ENCODE data around the gene CTNNB1.

CTNNB1 gene

DNA sequence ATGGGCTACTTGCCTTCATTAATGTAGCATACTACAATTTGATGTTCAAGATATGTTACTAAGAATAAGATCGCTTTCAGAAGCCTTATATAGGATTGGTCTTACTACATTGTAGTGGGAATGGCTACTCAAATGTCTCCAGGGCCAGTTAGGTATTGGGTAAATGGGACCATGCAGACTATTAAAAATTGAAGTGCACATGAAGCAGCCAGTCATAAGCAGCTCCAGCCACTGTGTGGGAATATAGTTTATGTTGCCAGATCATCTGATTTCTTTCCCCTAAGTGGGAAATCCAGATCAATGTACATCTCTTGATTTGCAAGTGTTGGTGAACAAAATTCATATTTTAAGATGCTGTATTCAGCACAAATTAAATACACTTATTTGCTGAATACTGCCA is 5.1 kb downstream of the CTNNB1 start:
- Histone ChIP-seq H3K4me1 (ENCODE audit: control insufficient read depth, low read depth, low read length) (peaks cover 69% of the 10 kb centered on the region), H3K27me3 (ENCODE audit: control insufficient read depth, insufficient read depth, low read length) (no peaks in the 10 kb centered on the region), H3K36me3 (ENCODE audit: control insufficient read depth, low read depth, low read length) (no peaks in the 10 kb centered on the region), H3K9me3 (ENCODE audit: control insufficient read depth, low read depth, low read length) (no peaks in the 10 kb centered on the region), H3K9ac (ENCODE audit: low read length) (no peak overlapping the region), H3K27ac (ENCODE audit: low read length) (no peak overlapping the region), H3K4me3 (ENCODE audit: low read length) (peak overlapping the region; percentile 98)

DNA sequence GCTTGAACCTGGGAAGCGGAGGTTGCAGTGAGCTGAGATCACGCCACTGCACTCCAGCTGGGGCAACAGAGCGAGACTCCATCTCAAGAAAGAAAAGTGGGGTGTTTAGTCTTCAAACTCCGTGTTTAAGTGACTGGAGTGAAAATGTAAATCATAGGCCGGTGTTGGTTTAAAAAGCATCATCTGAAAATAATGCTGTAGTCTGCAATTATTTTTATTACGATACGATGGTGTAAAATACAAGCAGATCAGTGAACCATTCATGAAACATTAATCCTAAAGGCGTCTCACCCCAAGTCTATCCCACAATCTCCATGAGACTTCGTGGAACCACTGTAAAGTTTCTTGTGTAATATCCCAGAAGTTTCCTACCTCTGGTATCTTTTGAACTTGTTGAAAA is 6.3 kb downstream of the CTNNB1 start:
- Histone ChIP-seq H3K27ac (ENCODE audit: low read length) (no peak overlapping the region), H3K9ac (ENCODE audit: low read length) (no peak overlapping the region), H3K9me3 (ENCODE audit: control insufficient read depth, low read depth, low read length) (no peaks in the 10 kb centered on the region), H3K4me3 (ENCODE audit: low read length) (no peak overlapping the region), H3K27me3 (ENCODE audit: control insufficient read depth, insufficient read depth, low read length) (no peaks in the 10 kb centered on the region), H3K4me1 (ENCODE audit: control insufficient read depth, low read depth, low read length) (peaks cover 69% of the 10 kb centered on the region), H3K36me3 (ENCODE audit: control insufficient read depth, low read depth, low read length) (no peaks in the 10 kb centered on the region)

DNA sequence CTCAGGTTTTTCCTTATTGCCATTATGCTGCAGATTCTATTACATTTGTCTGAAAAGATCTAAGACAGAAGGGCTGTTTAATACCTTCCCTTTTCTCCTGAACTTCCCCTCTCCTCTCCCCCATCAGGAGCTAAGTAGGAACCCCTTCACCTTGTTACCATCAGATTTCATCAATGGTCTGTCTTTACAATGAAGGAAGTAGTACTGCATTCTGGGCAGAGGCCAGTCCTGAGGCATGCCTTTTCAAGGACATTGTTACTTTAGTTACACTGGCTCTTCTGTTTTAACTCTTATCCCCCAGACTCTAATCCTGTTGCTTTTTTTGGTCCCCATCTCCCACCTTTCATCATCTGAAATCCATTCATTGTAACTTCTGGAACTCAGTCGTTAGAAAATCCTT is 8.1 kb downstream of the CTNNB1 start:
- Histone ChIP-seq H3K27ac (ENCODE audit: low read length) (no peak overlapping the region), H3K4me3 (ENCODE audit: low read length) (peak overlapping the region; percentile 10), H3K9me3 (ENCODE audit: control insufficient read depth, low read depth, low read length) (no peaks in the 10 kb centered on the region), H3K9ac (ENCODE audit: low read length) (no peak overlapping the region), H3K36me3 (ENCODE audit: control insufficient read depth, low read depth, low read length) (no peaks in the 10 kb centered on the region), H3K4me1 (ENCODE audit: control insufficient read depth, low read depth, low read length) (peaks cover 65% of the 10 kb centered on the region), H3K27me3 (ENCODE audit: control insufficient read depth, insufficient read depth, low read length) (no peaks in the 10 kb centered on the region)

DNA sequence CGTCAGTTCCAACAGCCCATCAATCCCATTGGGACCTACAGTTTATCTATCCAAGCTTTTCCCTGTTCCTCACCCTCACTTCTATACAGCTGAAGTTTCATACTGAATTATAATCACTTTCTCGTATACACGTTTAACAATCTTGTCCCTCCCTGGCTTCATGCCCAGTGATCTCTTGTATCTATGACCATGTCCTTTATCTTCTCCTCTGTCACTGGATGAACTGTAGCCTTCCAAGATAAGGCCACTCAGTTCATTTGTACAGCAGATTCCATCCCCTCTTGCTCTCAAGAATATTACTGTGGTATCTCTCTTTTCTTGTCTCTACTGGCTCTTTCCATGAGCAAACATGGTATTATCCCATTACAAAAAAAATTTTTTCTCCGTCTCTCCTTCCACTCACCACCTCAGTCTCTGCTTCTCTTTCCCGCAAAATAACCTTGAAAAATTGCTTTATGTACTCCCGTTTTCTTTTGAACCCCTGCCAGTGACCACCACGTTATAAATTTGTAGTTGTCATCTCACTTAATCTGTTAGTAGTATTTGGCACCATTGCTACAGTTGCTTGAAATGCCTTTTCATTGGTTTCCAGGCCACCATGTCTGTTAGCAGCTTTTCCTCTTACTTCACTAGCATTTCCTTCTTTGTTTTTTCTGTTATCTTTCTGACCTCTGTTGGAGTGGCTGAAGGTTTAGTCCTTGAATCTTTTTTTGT is 9.4 kb downstream of the CTNNB1 start:
- H3K9ac ChIP-seq (ENCODE audit: low read length) = no peak overlapping the region
- H3K9me3 ChIP-seq (ENCODE audit: control insufficient read depth, low read depth, low read length) = no peaks in the 10 kb centered on the region
- no peak overlapping the region for H3K27ac ChIP-seq (ENCODE audit: low read length)
- no peaks in the 10 kb centered on the region for H3K27me3 ChIP-seq (ENCODE audit: control insufficient read depth, insufficient read depth, low read length)
- no peak overlapping the region for H3K4me3 ChIP-seq (ENCODE audit: low read length)
- no peaks in the 10 kb centered on the region for H3K36me3 ChIP-seq (ENCODE audit: control insufficient read depth, low read depth, low read length)
- peaks cover 64% of the 10 kb centered on the region for H3K4me1 ChIP-seq (ENCODE audit: control insufficient read depth, low read depth, low read length)

DNA sequence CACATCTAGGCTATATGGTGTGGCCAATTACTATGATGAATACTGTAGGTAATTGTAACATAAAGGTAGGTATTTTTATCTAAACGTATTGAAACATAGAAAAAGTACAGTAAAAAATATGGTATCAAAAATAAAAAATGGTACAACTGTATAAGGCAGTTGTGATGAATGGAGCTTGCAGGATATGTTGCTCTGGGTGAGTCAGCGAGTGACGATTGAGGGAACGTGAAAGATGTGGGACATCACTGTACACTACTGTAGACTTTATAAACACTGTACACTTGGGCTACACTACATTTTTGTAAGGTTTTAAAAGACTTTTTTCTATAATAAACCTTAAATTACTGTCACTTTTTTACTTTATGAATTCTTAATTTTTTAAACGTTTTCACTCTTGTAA is 10.3 kb downstream of the CTNNB1 start:
- no peaks in the 10 kb centered on the region for H3K27me3 ChIP-seq (ENCODE audit: control insufficient read depth, insufficient read depth, low read length)
- H3K4me1 ChIP-seq (ENCODE audit: control insufficient read depth, low read depth, low read length) = peaks cover 64% of the 10 kb centered on the region
- H3K36me3 ChIP-seq (ENCODE audit: control insufficient read depth, low read depth, low read length) = no peaks in the 10 kb centered on the region
- no peak overlapping the region for H3K27ac ChIP-seq (ENCODE audit: low read length)
- H3K9me3 ChIP-seq (ENCODE audit: control insufficient read depth, low read depth, low read length) = no peaks in the 10 kb centered on the region
- H3K9ac ChIP-seq (ENCODE audit: low read length) = no peak overlapping the region
- no peak overlapping the region for H3K4me3 ChIP-seq (ENCODE audit: low read length)

DNA sequence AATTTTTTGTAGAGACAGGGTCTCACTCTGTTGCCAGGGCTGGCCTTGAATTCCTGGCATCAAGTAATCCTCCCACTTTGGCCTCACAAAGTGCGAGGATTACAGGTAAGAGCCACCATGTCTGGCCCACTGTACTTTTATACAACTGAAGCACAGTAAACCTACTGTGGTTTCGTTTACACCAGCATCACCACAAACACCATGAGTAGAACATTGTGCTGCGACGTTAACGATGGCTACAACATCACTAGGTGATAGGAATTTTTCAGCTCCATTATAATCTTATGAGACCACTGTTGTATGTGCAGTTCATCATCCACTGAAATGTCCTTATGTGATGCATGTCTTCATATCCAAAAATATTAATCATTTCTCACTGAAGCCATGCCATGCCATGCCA is 11.7 kb downstream of the CTNNB1 start:
- Histone ChIP-seq H3K4me1 (ENCODE audit: control insufficient read depth, low read depth, low read length) (peaks cover 65% of the 10 kb centered on the region), H3K27ac (ENCODE audit: low read length) (no peak overlapping the region), H3K9ac (ENCODE audit: low read length) (no peak overlapping the region)

DNA sequence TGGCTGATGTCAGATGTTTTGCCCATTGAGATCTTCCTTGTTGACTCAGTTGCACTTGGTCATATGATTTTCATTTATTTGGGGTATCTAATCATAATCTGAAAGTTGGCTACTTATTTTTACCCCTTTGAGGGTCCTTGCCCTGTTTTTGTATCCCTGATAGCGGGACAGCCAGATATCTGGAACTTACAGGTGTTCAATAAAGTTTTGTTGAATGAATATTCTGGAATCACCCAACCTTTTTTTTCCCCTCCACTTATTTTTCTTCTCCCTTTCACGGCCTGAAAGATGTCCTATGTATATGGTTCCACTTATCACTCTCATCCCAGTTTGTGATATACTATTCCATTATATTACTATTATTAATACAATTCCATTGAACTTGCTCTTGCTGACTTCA is 12.8 kb downstream of the CTNNB1 start:
- Histone ChIP-seq H3K9me3 (ENCODE audit: control insufficient read depth, low read depth, low read length) (no peaks in the 10 kb centered on the region), H3K4me3 (ENCODE audit: low read length) (no peak overlapping the region), H3K9ac (ENCODE audit: low read length) (no peak overlapping the region), H3K36me3 (ENCODE audit: control insufficient read depth, low read depth, low read length) (no peaks in the 10 kb centered on the region), H3K27me3 (ENCODE audit: control insufficient read depth, insufficient read depth, low read length) (no peaks in the 10 kb centered on the region), H3K27ac (ENCODE audit: low read length) (no peak overlapping the region), H3K4me1 (ENCODE audit: control insufficient read depth, low read depth, low read length) (peaks cover 63% of the 10 kb centered on the region)

More for the DNA sequence above, 11.7 kb downstream of the CTNNB1 start:
- no peaks in the 10 kb centered on the region for H3K36me3 ChIP-seq (ENCODE audit: control insufficient read depth, low read depth, low read length)
- H3K4me3 ChIP-seq (ENCODE audit: low read length) = no peak overlapping the region
- no peaks in the 10 kb centered on the region for H3K27me3 ChIP-seq (ENCODE audit: control insufficient read depth, insufficient read depth, low read length)
- H3K9me3 ChIP-seq (ENCODE audit: control insufficient read depth, low read depth, low read length) = no peaks in the 10 kb centered on the region

DNA sequence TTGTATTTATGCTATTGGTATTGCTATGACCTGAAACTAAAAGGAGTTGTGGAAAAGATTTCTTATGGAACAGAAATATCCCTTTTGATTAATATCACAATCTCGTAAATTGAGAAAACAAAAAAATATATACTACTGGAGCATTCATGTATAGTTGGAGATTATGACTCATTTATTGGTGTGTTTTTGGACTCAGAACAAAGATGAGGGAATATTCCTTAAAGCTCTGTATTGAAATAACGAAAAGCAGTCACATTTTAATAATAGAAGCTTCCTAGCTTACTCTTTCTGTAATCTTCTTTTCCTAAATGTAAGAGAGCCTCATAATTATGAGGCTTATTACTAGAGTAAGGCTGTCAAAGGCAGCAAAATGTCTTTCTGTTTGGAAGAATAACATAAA is 14.3 kb downstream of the CTNNB1 start:
- Histone ChIP-seq H3K27ac (ENCODE audit: low read length) (no peak overlapping the region), H3K27me3 (ENCODE audit: control insufficient read depth, insufficient read depth, low read length) (no peaks in the 10 kb centered on the region), H3K9me3 (ENCODE audit: control insufficient read depth, low read depth, low read length) (no peaks in the 10 kb centered on the region), H3K36me3 (ENCODE audit: control insufficient read depth, low read depth, low read length) (no peaks in the 10 kb centered on the region), H3K9ac (ENCODE audit: low read length) (no peak overlapping the region), H3K4me1 (ENCODE audit: control insufficient read depth, low read depth, low read length) (peaks cover 49% of the 10 kb centered on the region), H3K4me3 (ENCODE audit: low read length) (peak overlapping the region; percentile 14)

DNA sequence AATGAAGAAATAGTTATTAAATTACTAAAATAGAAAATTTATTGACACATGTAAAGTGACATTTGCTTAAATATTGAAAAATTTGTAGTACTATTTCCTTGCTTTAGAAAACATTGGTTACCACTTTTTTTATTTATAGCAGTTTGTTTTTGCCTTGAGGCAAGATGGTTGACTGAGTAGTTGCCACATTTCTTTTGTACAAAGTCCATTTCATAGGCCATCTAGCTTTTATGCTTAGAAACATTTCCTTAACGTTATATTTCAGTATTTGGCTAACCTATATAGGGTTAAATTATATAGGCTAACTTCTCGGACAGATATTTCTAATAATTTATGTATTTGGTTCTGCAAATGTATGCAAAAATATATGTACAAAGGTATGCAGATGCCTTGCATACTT is 17.1 kb downstream of the CTNNB1 start:
- Histone ChIP-seq H3K27me3 (ENCODE audit: control insufficient read depth, insufficient read depth, low read length) (no peaks in the 10 kb centered on the region), H3K9me3 (ENCODE audit: control insufficient read depth, low read depth, low read length) (no peaks in the 10 kb centered on the region), H3K4me3 (ENCODE audit: low read length) (no peak overlapping the region), H3K27ac (ENCODE audit: low read length) (no peak overlapping the region), H3K4me1 (ENCODE audit: control insufficient read depth, low read depth, low read length) (peaks cover 46% of the 10 kb centered on the region), H3K9ac (ENCODE audit: low read length) (no peak overlapping the region), H3K36me3 (ENCODE audit: control insufficient read depth, low read depth, low read length) (no peaks in the 10 kb centered on the region)

DNA sequence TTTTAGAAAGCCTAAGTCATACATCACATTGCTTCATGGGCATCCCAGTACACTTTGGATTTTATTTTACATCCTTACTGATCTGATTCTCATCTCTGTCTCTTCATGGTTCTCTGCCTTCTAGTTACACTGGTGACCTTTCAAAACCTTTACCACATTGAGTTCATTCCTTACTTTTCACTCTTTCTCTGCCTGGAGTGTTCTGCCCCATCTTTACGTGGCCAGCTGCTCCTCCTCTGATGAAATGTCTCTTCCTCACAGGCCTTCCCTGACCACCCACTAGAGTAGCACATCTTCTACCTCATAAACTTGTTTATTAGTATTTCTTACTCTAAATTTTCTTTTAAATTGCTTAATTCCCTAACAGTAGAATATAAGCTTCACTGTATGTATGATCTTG is 17.7 kb downstream of the CTNNB1 start:
- Histone ChIP-seq H3K27me3 (ENCODE audit: control insufficient read depth, insufficient read depth, low read length) (no peaks in the 10 kb centered on the region), H3K9me3 (ENCODE audit: control insufficient read depth, low read depth, low read length) (no peaks in the 10 kb centered on the region), H3K36me3 (ENCODE audit: control insufficient read depth, low read depth, low read length) (no peaks in the 10 kb centered on the region), H3K27ac (ENCODE audit: low read length) (no peak overlapping the region), H3K4me3 (ENCODE audit: low read length) (no peak overlapping the region), H3K9ac (ENCODE audit: low read length) (no peak overlapping the region), H3K4me1 (ENCODE audit: control insufficient read depth, low read depth, low read length) (peaks cover 42% of the 10 kb centered on the region)

DNA sequence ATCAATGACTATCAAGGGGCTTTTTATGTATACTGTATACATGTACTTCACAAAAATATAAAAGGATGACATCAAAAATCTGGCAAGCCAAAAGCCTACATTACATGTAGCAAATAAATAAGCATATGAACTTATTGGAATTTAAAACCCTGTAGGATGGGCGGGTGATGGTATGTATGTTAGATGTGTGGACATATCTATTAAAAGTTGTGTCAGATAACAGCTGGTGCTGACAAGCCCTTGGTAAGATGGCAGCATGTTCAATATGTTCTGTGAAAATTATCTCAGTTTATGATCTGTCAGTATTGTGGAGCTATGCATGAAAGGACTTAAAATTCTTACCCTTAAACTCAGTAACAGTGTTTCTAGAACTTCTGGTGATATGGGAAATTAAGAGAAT is 20.1 kb downstream of the CTNNB1 start:
- H3K27me3 ChIP-seq (ENCODE audit: control insufficient read depth, insufficient read depth, low read length) = no peaks in the 10 kb centered on the region
- no peak overlapping the region for H3K9ac ChIP-seq (ENCODE audit: low read length)
- H3K9me3 ChIP-seq (ENCODE audit: control insufficient read depth, low read depth, low read length) = no peaks in the 10 kb centered on the region
- H3K27ac ChIP-seq (ENCODE audit: low read length) = no peak overlapping the region
- H3K36me3 ChIP-seq (ENCODE audit: control insufficient read depth, low read depth, low read length) = peaks cover 6% of the 10 kb centered on the region
- H3K4me3 ChIP-seq (ENCODE audit: low read length) = no peak overlapping the region
- peaks cover 21% of the 10 kb centered on the region for H3K4me1 ChIP-seq (ENCODE audit: control insufficient read depth, low read depth, low read length)

DNA sequence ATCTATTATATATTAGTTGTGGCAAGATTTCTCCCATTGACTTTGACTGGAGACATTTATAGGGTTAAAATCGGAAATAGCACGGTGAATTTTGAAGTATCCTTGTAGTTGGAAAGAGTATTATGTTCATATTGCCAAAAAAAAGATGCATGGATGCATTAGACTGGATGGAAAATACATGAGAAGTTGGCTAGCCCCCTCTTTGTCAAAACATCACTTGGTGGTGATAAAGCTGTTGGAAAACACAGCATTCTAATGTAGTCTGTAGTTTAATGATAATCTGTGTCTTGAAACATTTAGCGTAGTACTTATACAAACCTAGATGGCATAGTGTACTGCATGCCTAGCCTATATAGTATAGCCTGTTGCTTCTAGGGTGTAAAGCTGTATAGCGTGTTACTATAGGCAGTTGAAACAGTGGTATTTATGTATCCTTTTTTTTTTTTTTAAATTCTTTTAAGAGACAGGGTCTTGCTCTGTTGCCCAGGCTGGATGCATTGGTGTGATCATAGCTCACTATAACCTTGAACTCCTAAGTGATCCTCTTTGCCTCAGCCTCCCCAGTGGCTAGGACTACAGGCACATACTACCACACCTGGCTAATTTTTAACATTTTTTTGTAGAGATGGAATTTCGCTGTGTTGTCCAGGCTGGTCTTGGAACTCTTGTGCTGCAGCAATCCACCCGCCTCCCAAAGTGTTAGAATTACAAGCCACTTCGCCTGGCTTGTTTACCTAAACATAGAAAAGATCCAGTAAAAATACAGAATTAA is 21.8 kb downstream of the CTNNB1 start:
- Histone ChIP-seq H3K36me3 (ENCODE audit: control insufficient read depth, low read depth, low read length) (peaks cover 23% of the 10 kb centered on the region), H3K4me1 (ENCODE audit: control insufficient read depth, low read depth, low read length) (peaks cover 8% of the 10 kb centered on the region), H3K27me3 (ENCODE audit: control insufficient read depth, insufficient read depth, low read length) (no peaks in the 10 kb centered on the region), H3K27ac (ENCODE audit: low read length) (no peak overlapping the region), H3K9ac (ENCODE audit: low read length) (no peak overlapping the region), H3K4me3 (ENCODE audit: low read length) (no peak overlapping the region), H3K9me3 (ENCODE audit: control insufficient read depth, low read depth, low read length) (no peaks in the 10 kb centered on the region)
